ENCODE data around the gene FIBCD1.

Gene FIBCD1

GRCh38 chr9:130872912-130873503 is 66.0 kb downstream of the FIBCD1 start:
- DNase-seq, result no peak

- no peak for DNase-seq
Measured at GRCh38 chr9:130872508-130872907, 66.5 kb downstream of the FIBCD1 start.

- no peak for DNase-seq
Measured at GRCh38 chr9:130872093-130872492, 67.0 kb downstream of the FIBCD1 start.

GRCh38 chr9:130871395-130872062 is 67.5 kb downstream of the FIBCD1 start:
- DNase-seq, result no peak

GRCh38 chr9:130870491-130871381 is 68.3 kb downstream of the FIBCD1 start:
- DNase-seq, result no peak

GRCh38 chr9:130869250-130869649 is 69.8 kb downstream of the FIBCD1 start:
- no peak for DNase-seq

GRCh38 chr9:130868230-130868629 is 70.8 kb downstream of the FIBCD1 start:
- no peak for DNase-seq

GRCh38 chr9:130867556-130867955 is 71.5 kb downstream of the FIBCD1 start:
- no peak for DNase-seq

GRCh38 chr9:130866474-130866965 is 72.5 kb downstream of the FIBCD1 start:
- peak; percentile 81 for DNase-seq

GRCh38 chr9:130865921-130866320 is 73.1 kb downstream of the FIBCD1 start:
- DNase-seq, result no peak

GRCh38 chr9:130864541-130864940 is 74.5 kb downstream of the FIBCD1 start:
- DNase-seq, result no peak

GRCh38 chr9:130862747-130863146 is 76.3 kb downstream of the FIBCD1 start:
- DNase-seq, result no peak

GRCh38 chr9:130862217-130862616 is 76.8 kb downstream of the FIBCD1 start:
- no peak for DNase-seq

GRCh38 chr9:130861372-130862180 is 77.5 kb downstream of the FIBCD1 start:
- no peak for DNase-seq

- DNase-seq, result no peak
Measured at GRCh38 chr9:130860458-130861316, 78.4 kb downstream of the FIBCD1 start.

GRCh38 chr9:130858739-130859705 is 80.0 kb downstream of the FIBCD1 start:
- no peak for DNase-seq

- DNase-seq, result no peak
Measured at GRCh38 chr9:130857864-130858738, 80.9 kb downstream of the FIBCD1 start.

- DNase-seq, result no peak
Measured at GRCh38 chr9:130856474-130856873, 82.6 kb downstream of the FIBCD1 start.

- no peak for DNase-seq
Measured at GRCh38 chr9:130854835-130855234, 84.2 kb downstream of the FIBCD1 start.
